Measurements from ENCODE around the gene WHAMM.

GRCh38 chr15:82799183-82799841, 10.1 kb upstream of the WHAMM start:
- TF ChIP-seq CTCF (IDR thresholded peaks at IDR 0.05; ENCODE audit: insufficient read depth, low read length, poor library complexity, severe bottlenecking) (no peak), EZH2phosphoT487 (conservative IDR thresholded peaks at IDR 0.05; ENCODE audit: low read length) (no peak)
